Measurements from ENCODE around the gene IPO9.

GRCh38 chr1:201783058-201783457, 45.9 kb upstream of the IPO9 start:
- TF ChIP-seq RCOR1 (IDR thresholded peaks at IDR 0.05; ENCODE audit: insufficient replicate concordance, low read length) = no peak
- no peak for TF ChIP-seq CTCF (conservative IDR thresholded peaks at IDR 0.05; ENCODE audit: low read depth, low read length)
- TF ChIP-seq POLR2A (IDR thresholded peaks at IDR 0.05; ENCODE audit: low read depth, low read length) = no peak
- no peak for TF ChIP-seq MXI1 (IDR thresholded peaks at IDR 0.05; ENCODE audit: borderline replicate concordance, low read depth, low read length)
- TF ChIP-seq SMC3 (IDR thresholded peaks at IDR 0.05; ENCODE audit: low read depth, low read length) = no peak
- no peak for TF ChIP-seq RAD21 (IDR thresholded peaks at IDR 0.05; ENCODE audit: low read length)
- no peak for TF ChIP-seq MAZ (IDR thresholded peaks at IDR 0.05; ENCODE audit: borderline replicate concordance, low read depth, low read length)
- peak; percentile 71 for TF ChIP-seq CEBPB (IDR thresholded peaks at IDR 0.05; ENCODE audit: low read depth, low read length)
- no peak for TF ChIP-seq NFE2L2 (IDR thresholded peaks at IDR 0.05; ENCODE audit: low read depth, low read length)
- TF ChIP-seq FOS (IDR thresholded peaks at IDR 0.05; ENCODE audit: low read depth, low read length) = no peak
- TF ChIP-seq USF2 (IDR thresholded peaks at IDR 0.05; ENCODE audit: low read depth, low read length) = no peak
- no peak for TF ChIP-seq ELK1 (IDR thresholded peaks at IDR 0.05; ENCODE audit: borderline replicate concordance, low read depth, low read length)
- no peak for TF ChIP-seq RFX5 (IDR thresholded peaks at IDR 0.05; ENCODE audit: low read depth, low read length)
